ENCODE data around the gene FERD3L. TPM values are rescaled to one million over a fixed set of nuclear protein-coding genes. Genes with fewer than 3 reads are reported as not detected.

The FERD3L gene
- total and polyA plus RNA-seq, 2 experiments from 2014 or later: not detected

- Mint-ChIP-seq H3K27me3 (ENCODE audit: insufficient read depth, low read depth, poor library complexity) (peaks cover 94% of the 10 kb centered on the region), H3K4me3 (peak overlapping the region; percentile 32), H3K4me1 (peaks cover 53% of the 10 kb centered on the region), H3K9me3 (no peaks in the 10 kb centered on the region; the same call in 2 of the 3 replicates), H3K27ac (no peak overlapping the region), H3K36me3 (ENCODE audit: low read depth) (no peaks in the 10 kb centered on the region)
- no peak for TF ChIP-seq POLR2AphosphoS5 (IDR thresholded peaks at IDR 0.05; ENCODE audit: low read depth)
- TF ChIP-seq, protein P1, sequence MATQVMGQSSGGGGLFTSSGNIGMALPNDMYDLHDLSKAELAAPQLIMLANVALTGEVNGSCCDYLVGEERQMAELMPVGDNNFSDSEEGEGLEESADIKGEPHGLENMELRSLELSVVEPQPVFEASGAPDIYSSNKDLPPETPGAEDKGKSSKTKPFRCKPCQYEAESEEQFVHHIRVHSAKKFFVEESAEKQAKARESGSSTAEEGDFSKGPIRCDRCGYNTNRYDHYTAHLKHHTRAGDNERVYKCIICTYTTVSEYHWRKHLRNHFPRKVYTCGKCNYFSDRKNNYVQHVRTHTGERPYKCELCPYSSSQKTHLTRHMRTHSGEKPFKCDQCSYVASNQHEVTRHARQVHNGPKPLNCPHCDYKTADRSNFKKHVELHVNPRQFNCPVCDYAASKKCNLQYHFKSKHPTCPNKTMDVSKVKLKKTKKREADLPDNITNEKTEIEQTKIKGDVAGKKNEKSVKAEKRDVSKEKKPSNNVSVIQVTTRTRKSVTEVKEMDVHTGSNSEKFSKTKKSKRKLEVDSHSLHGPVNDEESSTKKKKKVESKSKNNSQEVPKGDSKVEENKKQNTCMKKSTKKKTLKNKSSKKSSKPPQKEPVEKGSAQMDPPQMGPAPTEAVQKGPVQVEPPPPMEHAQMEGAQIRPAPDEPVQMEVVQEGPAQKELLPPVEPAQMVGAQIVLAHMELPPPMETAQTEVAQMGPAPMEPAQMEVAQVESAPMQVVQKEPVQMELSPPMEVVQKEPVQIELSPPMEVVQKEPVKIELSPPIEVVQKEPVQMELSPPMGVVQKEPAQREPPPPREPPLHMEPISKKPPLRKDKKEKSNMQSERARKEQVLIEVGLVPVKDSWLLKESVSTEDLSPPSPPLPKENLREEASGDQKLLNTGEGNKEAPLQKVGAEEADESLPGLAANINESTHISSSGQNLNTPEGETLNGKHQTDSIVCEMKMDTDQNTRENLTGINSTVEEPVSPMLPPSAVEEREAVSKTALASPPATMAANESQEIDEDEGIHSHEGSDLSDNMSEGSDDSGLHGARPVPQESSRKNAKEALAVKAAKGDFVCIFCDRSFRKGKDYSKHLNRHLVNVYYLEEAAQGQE (IDR thresholded peaks at IDR 0.05; ENCODE audit: unreplicated experiment): no peak
- no peak for TF ChIP-seq CREB1 (CRISPR knock-in tag; IDR thresholded peaks at IDR 0.05; ENCODE audit: low read depth)
- TF ChIP-seq, protein P2, sequence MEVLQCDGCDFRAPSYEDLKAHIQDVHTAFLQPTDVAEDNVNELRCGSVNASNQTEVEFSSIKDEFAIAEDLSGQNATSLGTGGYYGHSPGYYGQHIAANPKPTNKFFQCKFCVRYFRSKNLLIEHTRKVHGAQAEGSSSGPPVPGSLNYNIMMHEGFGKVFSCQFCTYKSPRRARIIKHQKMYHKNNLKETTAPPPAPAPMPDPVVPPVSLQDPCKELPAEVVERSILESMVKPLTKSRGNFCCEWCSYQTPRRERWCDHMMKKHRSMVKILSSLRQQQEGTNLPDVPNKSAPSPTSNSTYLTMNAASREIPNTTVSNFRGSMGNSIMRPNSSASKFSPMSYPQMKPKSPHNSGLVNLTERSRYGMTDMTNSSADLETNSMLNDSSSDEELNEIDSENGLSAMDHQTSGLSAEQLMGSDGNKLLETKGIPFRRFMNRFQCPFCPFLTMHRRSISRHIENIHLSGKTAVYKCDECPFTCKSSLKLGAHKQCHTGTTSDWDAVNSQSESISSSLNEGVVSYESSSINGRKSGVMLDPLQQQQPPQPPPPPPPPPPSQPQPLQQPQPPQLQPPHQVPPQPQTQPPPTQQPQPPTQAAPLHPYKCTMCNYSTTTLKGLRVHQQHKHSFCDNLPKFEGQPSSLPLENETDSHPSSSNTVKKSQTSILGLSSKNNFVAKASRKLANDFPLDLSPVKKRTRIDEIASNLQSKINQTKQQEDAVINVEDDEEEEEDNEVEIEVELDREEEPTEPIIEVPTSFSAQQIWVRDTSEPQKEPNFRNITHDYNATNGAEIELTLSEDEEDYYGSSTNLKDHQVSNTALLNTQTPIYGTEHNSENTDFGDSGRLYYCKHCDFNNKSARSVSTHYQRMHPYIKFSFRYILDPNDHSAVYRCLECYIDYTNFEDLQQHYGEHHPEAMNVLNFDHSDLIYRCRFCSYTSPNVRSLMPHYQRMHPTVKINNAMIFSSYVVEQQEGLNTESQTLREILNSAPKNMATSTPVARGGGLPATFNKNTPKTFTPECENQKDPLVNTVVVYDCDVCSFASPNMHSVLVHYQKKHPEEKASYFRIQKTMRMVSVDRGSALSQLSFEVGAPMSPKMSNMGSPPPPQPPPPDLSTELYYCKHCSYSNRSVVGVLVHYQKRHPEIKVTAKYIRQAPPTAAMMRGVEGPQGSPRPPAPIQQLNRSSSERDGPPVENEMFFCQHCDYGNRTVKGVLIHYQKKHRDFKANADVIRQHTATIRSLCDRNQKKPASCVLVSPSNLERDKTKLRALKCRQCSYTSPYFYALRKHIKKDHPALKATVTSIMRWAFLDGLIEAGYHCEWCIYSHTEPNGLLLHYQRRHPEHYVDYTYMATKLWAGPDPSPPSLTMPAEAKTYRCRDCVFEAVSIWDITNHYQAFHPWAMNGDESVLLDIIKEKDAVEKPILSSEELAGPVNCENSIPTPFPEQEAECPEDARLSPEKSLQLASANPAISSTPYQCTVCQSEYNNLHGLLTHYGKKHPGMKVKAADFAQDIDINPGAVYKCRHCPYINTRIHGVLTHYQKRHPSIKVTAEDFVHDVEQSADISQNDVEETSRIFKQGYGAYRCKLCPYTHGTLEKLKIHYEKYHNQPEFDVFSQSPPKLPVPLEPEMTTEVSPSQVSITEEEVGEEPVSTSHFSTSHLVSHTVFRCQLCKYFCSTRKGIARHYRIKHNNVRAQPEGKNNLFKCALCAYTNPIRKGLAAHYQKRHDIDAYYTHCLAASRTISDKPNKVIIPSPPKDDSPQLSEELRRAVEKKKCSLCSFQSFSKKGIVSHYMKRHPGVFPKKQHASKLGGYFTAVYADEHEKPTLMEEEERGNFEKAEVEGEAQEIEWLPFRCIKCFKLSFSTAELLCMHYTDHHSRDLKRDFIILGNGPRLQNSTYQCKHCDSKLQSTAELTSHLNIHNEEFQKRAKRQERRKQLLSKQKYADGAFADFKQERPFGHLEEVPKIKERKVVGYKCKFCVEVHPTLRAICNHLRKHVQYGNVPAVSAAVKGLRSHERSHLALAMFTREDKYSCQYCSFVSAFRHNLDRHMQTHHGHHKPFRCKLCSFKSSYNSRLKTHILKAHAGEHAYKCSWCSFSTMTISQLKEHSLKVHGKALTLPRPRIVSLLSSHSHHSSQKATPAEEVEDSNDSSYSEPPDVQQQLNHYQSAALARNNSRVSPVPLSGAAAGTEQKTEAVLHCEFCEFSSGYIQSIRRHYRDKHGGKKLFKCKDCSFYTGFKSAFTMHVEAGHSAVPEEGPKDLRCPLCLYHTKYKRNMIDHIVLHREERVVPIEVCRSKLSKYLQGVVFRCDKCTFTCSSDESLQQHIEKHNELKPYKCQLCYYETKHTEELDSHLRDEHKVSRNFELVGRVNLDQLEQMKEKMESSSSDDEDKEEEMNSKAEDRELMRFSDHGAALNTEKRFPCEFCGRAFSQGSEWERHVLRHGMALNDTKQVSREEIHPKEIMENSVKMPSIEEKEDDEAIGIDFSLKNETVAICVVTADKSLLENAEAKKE (CRISPR knock-in tag; IDR thresholded peaks at IDR 0.05): no peak
- TF ChIP-seq CTCF (conservative IDR thresholded peaks at IDR 0.05; ENCODE audit: low read depth in 2 of 2): no peak
- TF ChIP-seq EZH2 (IDR thresholded peaks at IDR 0.05; ENCODE audit: low read depth, unreplicated experiment): peak; percentile 82
- peak; percentile 73 for TF ChIP-seq EZH2phosphoT487 (IDR thresholded peaks at IDR 0.05; ENCODE audit: unreplicated experiment)
- Histone ChIP-seq H3F3A (replicated peaks; ENCODE audit: low read depth) (peaks cover 25% of the 10 kb centered on the region), H2AFZ (no peak overlapping the region), H3K27ac (ENCODE audit: low read depth) (no peak overlapping the region), H3K79me2 (replicated peaks; ENCODE audit: insufficient read depth) (no peaks in the 10 kb centered on the region), H3K4me2 (peak overlapping the region; percentile 78), H3K4me3 (peak overlapping the region; percentile 50), H3K36me3 (ENCODE audit: insufficient read depth) (no peaks in the 10 kb centered on the region), H3K4me1 (ENCODE audit: insufficient read depth) (peaks cover 71% of the 10 kb centered on the region), H3K9me2 (ENCODE audit: insufficient read depth) (no peaks in the 10 kb centered on the region), H4K20me1 (replicated peaks; ENCODE audit: insufficient read depth) (peaks cover 13% of the 10 kb centered on the region; the same call in 1 of the 2 replicates), H3K27me3 (ENCODE audit: insufficient read depth) (peaks cover 98% of the 10 kb centered on the region)
- DNase-seq (ENCODE audit: low spot score) (peak; percentile 51), ATAC-seq (no peak)
These were observed 32.8 kb downstream of the FERD3L start for GRCh38 chr7:19112274-19113001.
